ENCODE results near the gene MED25. TPM values are rescaled to one million over a fixed set of nuclear protein-coding genes. Genes with fewer than 3 reads are reported as not detected.

The MED25 gene
- polyA plus RNA-seq, 2 of the 4 experiments (the other 2 are of a cell fraction), result 20.4 to 40.1 TPM

DNA sequence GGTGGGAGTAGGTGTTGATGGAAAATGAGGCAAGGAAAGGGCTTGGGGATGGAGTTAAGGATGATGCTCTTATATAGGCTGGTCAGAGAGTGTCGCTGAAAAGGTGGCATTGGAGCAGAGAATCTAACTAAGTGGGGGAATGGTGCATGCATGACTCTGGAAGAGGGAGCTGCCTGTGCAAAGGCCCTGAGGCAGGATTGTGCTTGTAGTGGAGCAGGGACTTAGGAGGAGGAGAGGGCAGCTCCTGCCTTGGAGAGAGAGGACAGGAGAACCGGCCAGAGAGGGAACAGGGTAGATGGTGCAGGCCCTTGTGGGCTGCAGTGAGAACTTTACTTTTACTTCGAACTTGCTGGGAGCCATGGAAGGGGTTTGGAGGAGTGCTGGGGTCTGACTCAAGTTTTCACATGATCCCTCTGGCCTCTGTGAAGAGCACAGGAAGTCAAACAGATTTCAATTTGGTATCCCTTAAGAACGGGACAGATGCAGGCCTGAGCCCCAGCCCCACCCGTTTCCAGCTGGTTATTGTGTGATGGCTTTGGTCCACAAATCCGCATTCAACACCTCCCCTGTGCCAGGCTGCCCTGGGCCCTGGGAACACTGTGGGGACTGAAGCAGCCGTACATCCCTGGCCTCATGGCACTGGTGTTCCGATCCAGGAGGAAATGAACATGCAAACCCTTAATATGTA is 44.3 kb upstream of the MED25 start:
- no peak overlapping the region for H3K27ac ChIP-seq
- DNase-seq (ENCODE audit: low read depth in 1 of 2, low spot score in 1 of 2) (no peak), ATAC-seq (peak in 1 of 2 experiments; percentile 10; a peak in 1 of 6 replicates), FAIRE-seq (no peak)
- 88% methylated on average over 8 of the region's 8 CpGs for WGBS (ENCODE audit: missing lambda C conversion rate)
- ChIA-PET POLR2A (no interaction called here), CTCF (interaction anchor here (0.7 to 1.2 kb wide), 2 partner anchors 89 to 329 kb away, joined by 4 read pairs; no protein-coding TSS in a partner anchor)
- no peak overlapping the region for H3K4me3 ChIP-seq
- H3K4me1 ChIP-seq, result no peaks in the 10 kb centered on the region
- TF ChIP-seq RAD21 (conservative IDR thresholded peaks at IDR 0.05 in 1 of 2, IDR thresholded peaks at IDR 0.05 in 1 of 2), result no peak
- no peak for TF ChIP-seq CBX2 (IDR thresholded peaks at IDR 0.05; ENCODE audit: borderline replicate concordance, low read depth)
- TF ChIP-seq MAFK (IDR thresholded peaks at IDR 0.05; ENCODE audit: partially characterized antibody), result no peak
- TF ChIP-seq MYC (IDR thresholded peaks at IDR 0.05; ENCODE audit: borderline replicate concordance, low read length), result no peak
- no peak for TF ChIP-seq FOSB (CRISPR knock-in tag; IDR thresholded peaks at IDR 0.05)
- H3K4me2 ChIP-seq, result no peak overlapping the region
- H3K9me3 ChIP-seq, result no peaks in the 10 kb centered on the region

DNA sequence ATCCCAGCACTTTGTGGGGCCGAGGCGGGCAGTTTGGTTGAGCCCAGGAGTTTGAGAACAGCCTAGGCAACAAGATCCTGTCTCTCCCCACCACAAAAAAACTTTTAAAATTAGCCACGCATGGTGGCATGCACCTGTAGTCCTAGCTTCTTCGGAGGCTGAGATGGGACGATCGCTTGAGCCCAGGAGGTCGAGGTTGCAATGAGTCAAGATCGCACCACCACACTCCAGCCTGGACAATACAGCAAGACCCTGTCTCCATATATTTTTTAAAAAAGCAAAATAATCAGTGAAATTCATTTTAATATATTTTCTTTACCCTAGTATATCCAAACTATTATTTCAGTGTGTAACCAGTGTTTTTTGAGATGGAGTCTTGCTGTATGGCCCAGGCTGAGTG is 43.1 kb upstream of the MED25 start:
- DNase-seq (ENCODE audit: low read depth in 1 of 2, low spot score in 1 of 2), result no peak
- no peak for FAIRE-seq
- Histone ChIP-seq H3K4me3 (no peak overlapping the region), H3K4me1 (no peaks in the 10 kb centered on the region), H3K9me3 (no peaks in the 10 kb centered on the region), H3K27ac (no peak overlapping the region), H3K4me2 (no peak overlapping the region)
- no peak for ATAC-seq
- CTCF ChIA-PET, result interaction anchor here (0.7 kb wide), 1 partner anchor 330 kb away, joined by 4 read pairs; no protein-coding TSS in a partner anchor
- POLR2A ChIA-PET, result no interaction called here
- WGBS (ENCODE audit: missing lambda C conversion rate), result 98% methylated on average over 8 of the region's 8 CpGs
- TF ChIP-seq, protein P1, sequence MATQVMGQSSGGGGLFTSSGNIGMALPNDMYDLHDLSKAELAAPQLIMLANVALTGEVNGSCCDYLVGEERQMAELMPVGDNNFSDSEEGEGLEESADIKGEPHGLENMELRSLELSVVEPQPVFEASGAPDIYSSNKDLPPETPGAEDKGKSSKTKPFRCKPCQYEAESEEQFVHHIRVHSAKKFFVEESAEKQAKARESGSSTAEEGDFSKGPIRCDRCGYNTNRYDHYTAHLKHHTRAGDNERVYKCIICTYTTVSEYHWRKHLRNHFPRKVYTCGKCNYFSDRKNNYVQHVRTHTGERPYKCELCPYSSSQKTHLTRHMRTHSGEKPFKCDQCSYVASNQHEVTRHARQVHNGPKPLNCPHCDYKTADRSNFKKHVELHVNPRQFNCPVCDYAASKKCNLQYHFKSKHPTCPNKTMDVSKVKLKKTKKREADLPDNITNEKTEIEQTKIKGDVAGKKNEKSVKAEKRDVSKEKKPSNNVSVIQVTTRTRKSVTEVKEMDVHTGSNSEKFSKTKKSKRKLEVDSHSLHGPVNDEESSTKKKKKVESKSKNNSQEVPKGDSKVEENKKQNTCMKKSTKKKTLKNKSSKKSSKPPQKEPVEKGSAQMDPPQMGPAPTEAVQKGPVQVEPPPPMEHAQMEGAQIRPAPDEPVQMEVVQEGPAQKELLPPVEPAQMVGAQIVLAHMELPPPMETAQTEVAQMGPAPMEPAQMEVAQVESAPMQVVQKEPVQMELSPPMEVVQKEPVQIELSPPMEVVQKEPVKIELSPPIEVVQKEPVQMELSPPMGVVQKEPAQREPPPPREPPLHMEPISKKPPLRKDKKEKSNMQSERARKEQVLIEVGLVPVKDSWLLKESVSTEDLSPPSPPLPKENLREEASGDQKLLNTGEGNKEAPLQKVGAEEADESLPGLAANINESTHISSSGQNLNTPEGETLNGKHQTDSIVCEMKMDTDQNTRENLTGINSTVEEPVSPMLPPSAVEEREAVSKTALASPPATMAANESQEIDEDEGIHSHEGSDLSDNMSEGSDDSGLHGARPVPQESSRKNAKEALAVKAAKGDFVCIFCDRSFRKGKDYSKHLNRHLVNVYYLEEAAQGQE (IDR thresholded peaks at IDR 0.05), result no peak
- no peak for TF ChIP-seq CHD4 (IDR thresholded peaks at IDR 0.05; ENCODE audit: borderline replicate concordance)

DNA sequence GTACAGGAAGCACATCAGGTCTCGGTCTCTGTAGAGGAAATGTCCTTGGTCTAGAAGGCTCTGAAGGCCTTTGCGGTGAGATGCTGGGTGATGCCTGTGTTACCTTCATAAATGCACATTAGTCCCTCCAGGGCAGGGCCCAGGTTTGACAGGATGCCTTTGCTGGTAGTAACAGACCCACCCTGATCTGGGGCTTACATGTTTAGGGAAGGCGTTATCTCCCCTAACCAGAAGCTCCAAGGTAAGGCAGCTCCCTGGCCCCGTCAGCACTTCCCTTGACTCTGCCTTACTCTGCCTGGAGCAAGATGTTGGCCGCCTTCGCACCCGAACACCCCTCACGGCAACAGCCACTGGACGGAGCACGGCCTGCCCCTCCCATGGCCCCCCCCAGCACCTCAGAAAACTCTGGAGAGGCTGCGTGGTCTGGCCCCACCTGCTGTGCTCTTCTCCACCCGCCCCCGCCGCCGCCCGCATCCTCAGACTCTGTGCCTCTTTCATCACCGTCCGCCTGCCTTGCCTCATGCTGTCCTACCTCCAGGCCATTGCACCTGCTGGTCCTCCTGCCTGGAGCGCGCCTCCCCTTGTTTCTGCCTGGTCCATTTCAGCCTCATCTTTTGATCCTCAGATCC is 42.2 kb upstream of the MED25 start:
- no peak overlapping the region for H3K4me2 ChIP-seq
- no peaks in the 10 kb centered on the region for H3K9me3 ChIP-seq
- WGBS (ENCODE audit: missing lambda C conversion rate), result 97% methylated on average over 20 of the region's 20 CpGs
- H3K27ac ChIP-seq, result no peak overlapping the region
- TF ChIP-seq RNF2 (IDR thresholded peaks at IDR 0.05; ENCODE audit: borderline replicate concordance, low read depth), result no peak
- ChIA-PET CTCF (interaction anchor here (2.1 kb wide), 1 partner anchor 9 kb away, joined by 5 read pairs; the partner anchor contains the start of gene AP2A1), POLR2A (no interaction called here)
- no peak overlapping the region for H3K4me3 ChIP-seq
- no peak for ATAC-seq
- FAIRE-seq, result no peak
- H3K4me1 ChIP-seq, result no peaks in the 10 kb centered on the region
- DNase-seq (ENCODE audit: low read depth in 1 of 2, low spot score in 1 of 2), result no peak

DNA sequence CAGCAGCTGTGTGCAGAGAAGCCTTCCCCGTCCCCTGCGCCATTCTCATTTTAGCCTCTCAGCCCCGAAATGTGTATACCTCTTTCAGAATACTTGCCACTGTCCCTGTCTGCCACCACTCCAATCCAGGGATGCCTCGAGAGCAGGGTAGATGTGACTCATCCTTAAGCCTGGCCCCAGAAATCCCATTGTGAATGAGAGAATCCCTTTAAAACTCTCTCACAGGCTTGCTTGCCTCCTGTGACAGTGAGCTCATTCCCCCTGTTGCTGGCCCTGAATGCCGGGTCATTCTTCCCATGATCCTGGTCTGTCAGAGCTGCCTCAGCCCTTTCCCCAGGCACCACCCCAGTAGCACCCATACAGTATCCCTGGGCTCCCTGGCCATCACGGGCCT is 41.7 kb upstream of the MED25 start:
- POLR2A ChIA-PET, result no interaction called here
- ATAC-seq (no peak), DNase-seq (ENCODE audit: low read depth in 1 of 2, low spot score in 1 of 2) (no peak), FAIRE-seq (no peak)
- Histone ChIP-seq H3K27ac (no peak overlapping the region), H3K4me3 (no peak overlapping the region), H3K4me2 (no peak overlapping the region), H3K4me1 (no peaks in the 10 kb centered on the region), H3K9me3 (no peaks in the 10 kb centered on the region)
- CTCF ChIA-PET, result interaction anchor here (2.1 kb wide), 1 partner anchor 9 kb away, joined by 5 read pairs; the partner anchor contains the start of gene AP2A1
- WGBS (ENCODE audit: missing lambda C conversion rate), result 91% methylated on average over 6 of the region's 6 CpGs
- TF ChIP-seq NFE2L2 (conservative IDR thresholded peaks at IDR 0.05; ENCODE audit: low read length), result no peak
- no peak for TF ChIP-seq ESRRA (IDR thresholded peaks at IDR 0.05; ENCODE audit: borderline replicate concordance, low read length)
- TF ChIP-seq ZC3H11A (IDR thresholded peaks at IDR 0.05), result no peak
- TF ChIP-seq MAZ (IDR thresholded peaks at IDR 0.05; ENCODE audit: borderline replicate concordance, low read depth, low read length), result no peak
- TF ChIP-seq FOSB (CRISPR knock-in tag; IDR thresholded peaks at IDR 0.05), result no peak
- no peak for TF ChIP-seq EHMT2 (IDR thresholded peaks at IDR 0.05; ENCODE audit: low read depth)
- TF ChIP-seq CBX2 (IDR thresholded peaks at IDR 0.05; ENCODE audit: borderline replicate concordance, low read depth), result no peak
- no peak for TF ChIP-seq POLR2A (IDR thresholded peaks at IDR 0.05; ENCODE audit: low read length)
- TF ChIP-seq, protein P2, sequence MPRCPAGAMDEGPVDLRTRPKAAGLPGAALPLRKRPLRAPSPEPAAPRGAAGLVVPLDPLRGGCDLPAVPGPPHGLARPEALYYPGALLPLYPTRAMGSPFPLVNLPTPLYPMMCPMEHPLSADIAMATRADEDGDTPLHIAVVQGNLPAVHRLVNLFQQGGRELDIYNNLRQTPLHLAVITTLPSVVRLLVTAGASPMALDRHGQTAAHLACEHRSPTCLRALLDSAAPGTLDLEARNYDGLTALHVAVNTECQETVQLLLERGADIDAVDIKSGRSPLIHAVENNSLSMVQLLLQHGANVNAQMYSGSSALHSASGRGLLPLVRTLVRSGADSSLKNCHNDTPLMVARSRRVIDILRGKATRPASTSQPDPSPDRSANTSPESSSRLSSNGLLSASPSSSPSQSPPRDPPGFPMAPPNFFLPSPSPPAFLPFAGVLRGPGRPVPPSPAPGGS (IDR thresholded peaks at IDR 0.05), result no peak
- TF ChIP-seq RARB (CRISPR knock-in tag; IDR thresholded peaks at IDR 0.05), result no peak
- TF ChIP-seq POLR2AphosphoS2 (conservative IDR thresholded peaks at IDR 0.05; ENCODE audit: low read length), result no peak
- TF ChIP-seq SREBF2 (IDR thresholded peaks at IDR 0.05), result no peak
- no peak for TF ChIP-seq SMC3 (IDR thresholded peaks at IDR 0.05)
- TF ChIP-seq, protein P3, sequence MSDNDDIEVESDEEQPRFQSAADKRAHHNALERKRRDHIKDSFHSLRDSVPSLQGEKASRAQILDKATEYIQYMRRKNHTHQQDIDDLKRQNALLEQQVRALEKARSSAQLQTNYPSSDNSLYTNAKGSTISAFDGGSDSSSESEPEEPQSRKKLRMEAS (IDR thresholded peaks at IDR 0.05), result no peak
- TF ChIP-seq ZSCAN20 (CRISPR knock-in tag; IDR thresholded peaks at IDR 0.05), result no peak
- no peak for TF ChIP-seq RAD21 (conservative IDR thresholded peaks at IDR 0.05 in 1 of 2, IDR thresholded peaks at IDR 0.05 in 1 of 2)
- no peak for TF ChIP-seq NPAS2 (CRISPR knock-in tag; IDR thresholded peaks at IDR 0.05; ENCODE audit: borderline replicate concordance)
- TF ChIP-seq, protein P4, sequence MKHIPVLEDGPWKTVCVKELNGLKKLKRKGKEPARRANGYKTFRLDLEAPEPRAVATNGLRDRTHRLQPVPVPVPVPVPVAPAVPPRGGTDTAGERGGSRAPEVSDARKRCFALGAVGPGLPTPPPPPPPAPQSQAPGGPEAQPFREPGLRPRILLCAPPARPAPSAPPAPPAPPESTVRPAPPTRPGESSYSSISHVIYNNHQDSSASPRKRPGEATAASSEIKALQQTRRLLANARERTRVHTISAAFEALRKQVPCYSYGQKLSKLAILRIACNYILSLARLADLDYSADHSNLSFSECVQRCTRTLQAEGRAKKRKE (CRISPR knock-in tag; IDR thresholded peaks at IDR 0.05; ENCODE audit: low read depth), result no peak

Measured in A549 (cell line).